HG03378 (cell line): ENCODE data around the gene PPIP5K2.

Experiments used
- ATAC-seq: cut with Tn5 transposase; IDR thresholded peaks from one replicate; pipeline ENCODE4 v1.9.1; 2021; ENCODE audit warnings: mild to moderate bottlenecking, moderate library complexity; ENCODE audit not compliant: unreplicated experiment

PPIP5K2 gene

GRCh38 chr5:103235891-103236290, 115.8 kb downstream of the PPIP5K2 start:
- no peak for ATAC-seq

DNA sequence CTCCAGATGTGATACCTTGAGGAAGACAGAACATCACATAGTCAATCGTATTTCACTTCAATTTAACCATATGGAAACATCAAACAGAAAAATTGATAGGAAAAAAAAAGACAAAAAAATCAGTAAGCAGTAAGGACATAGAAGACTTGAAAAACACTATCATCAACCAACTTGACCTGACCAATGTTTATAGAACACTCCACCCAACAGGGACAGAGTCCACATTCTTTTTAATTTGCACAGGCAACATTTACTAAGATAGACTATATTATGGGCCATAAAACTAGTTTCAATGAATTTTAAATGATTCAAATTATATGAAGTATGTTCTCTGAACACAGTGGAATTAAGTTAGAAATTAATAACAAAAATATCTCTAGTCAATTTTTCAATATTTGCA, 117.7 kb downstream of the PPIP5K2 start:
- no peak for ATAC-seq

DNA sequence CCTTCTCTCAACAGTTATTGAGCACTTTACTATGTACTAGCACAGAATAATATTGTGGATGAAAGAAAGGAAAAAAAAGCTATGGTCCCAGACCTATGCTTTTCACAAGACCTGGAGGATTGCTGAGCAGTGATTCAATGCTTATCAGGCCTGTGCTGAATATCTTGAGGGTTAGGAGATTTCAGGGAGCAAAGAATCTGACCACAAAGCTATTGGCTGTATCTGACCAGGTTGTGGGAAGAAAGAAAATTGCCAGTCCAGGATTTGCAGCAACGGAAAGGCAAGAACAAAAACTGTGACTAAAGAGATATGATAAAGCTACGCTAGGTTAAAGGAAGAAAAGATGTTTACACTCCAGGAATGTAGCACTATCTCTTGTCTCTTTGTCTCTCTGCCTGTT, 123.6 kb downstream of the PPIP5K2 start:
- ATAC-seq = no peak

DNA sequence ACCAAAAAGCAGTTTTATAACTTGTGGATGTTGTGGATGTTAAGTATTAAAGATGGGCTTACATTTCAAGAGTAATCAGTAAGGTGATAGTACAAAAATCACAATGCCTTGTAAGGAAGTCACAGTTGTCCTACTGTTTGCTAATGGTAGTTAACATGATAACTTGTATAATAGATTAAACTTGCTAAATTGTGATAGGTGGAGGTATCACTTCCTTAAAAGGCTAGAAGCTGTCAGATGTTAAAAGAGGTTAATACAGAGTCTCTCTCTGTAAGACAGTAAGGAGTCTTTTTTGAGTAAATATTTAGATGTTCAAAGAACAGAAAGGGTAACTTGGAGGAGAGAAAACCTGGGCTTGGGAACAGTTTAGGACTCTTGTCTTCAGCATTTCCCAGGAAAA, 124.3 kb downstream of the PPIP5K2 start:
- ATAC-seq = peak; percentile 54

DNA sequence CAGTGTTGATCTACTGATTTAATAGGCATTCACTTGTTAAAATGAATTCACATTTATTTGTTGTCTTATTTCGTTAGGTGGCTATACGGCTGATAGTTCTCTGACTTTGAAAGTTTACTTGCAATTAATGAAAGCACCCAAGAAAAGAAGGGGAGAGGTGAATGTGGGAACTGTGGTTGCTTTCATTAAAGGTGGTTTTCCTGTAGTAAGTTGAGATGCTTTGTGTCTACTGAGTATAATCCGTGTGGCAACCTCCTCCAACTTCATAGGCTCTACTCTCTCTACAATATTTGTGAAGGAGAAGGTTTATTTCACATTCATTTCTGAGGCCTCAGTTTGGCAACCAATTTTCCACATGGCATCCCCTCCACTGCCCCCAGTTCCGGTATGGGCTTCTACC, 125.7 kb downstream of the PPIP5K2 start:
- ATAC-seq = no peak

- peak; percentile 54 for ATAC-seq
These were observed 127.0 kb downstream of the PPIP5K2 start for GRCh38 chr5:103247118-103247517.

DNA sequence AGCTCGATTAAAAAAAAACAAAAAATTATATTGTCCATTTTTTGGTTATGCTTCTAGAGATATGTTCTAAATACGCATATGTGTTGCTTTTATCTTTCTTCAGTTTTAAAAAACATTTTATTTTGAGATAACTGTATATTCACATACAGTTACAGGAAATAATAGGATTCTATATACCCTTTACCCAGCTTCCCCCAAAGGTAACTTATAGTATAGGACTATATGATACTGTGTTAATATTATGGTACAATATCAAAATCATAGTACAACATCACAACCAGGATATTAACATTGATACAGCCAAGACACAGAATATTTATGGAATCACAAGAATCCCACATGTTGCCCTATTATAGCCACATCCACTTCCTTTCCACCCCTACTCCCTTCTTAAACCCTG, 129.0 kb downstream of the PPIP5K2 start:
- no peak for ATAC-seq

DNA sequence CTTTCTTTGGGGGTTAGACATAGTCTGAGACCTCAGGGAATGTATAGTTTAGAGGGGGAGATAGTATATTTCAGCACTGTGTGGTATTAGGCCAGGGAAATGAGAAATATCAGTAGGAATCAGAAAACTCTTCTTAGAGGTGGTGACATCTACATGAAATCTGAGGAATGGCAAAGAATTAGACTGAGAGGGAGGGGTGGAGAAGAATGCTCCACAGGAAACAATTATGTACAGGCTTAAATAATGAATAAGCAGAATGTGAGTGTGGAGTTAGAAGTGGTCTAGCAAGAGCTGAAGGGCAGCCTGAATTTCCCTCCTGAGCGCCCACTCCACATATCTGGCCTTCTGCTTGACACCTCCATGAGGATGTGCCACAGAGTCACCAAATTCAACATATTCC, 134.8 kb downstream of the PPIP5K2 start:
- ATAC-seq = no peak

DNA sequence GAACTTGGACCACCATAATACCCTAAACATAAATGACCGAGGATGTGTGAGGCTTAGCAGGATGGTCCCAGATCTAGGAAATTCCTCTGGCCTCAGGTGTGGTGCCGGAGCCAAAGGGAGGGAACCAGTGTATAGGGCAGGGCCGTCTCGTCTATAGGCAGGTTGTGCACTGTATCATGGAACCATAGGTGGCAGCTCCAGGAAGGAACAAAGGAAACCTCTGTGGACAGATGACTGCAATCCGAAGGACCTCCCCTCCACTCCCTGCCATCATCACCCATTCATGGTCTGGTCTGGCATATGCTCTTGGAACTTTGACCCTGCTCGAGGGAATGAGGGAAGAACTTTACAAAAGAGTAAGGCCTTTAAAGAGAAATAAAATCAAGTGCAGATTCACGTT, 135.6 kb downstream of the PPIP5K2 start:
- no peak for ATAC-seq

DNA sequence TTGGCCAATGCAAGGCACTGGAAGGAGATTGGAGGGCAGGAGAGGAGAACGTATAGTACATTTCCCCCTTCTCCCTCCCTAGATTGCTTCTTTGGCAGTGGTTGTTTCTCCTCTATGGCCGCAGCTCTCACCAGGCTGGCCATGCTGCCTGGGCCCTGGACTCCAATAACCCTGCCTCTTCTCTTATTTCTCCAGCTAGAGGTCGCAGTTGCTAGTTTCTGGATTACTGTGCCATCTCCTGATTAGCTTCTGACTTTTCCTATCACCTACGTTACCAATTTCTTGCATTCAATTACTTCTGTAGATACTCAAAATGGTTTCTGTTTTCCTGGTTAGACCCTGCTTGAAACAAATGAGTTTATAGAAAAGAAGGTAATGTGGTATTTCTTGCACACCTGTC, 136.1 kb downstream of the PPIP5K2 start:
- no peak for ATAC-seq

DNA sequence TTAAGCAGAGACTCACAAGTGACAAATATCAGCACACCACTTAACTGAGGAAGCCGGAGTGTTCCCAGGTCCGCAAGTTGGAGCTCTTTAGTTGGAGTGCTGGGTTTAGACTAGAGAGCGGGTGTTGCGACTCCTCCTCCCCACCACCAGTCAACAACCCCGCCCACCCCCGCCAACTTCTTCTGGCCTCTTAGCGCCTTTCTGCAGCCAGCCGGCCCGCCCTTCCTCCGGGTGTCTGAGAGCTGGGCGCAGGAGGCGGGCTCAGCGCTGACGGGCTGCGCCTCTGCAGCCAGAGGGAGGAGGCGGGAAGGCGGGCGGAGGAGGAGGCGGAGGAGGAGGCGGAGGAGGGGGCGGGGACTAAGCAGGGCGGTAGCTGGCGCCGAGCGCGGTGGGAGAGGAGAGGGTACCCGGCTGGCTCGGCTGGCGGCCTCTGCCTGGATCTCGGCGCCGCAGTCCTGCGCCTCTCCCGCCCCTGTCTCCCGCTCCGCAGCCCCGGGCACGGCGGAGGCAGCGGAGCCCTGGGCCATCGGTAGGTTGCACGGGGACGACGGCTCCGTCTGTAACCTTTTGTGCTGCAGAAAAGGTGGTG, 138.4 kb downstream of the PPIP5K2 start, which contains the start of gene MACIR:
MACIR (plus strand) TSS at position 396 of the 589 bp plus-strand sequence. CDS start 17,157 bp downstream, outside the sequence.
- peak; percentile 42 for ATAC-seq

GRCh38 chr5:103258957-103259704, 139.0 kb downstream of the PPIP5K2 start:
- peak; percentile 24 for ATAC-seq

- no peak for ATAC-seq
These were observed 139.7 kb downstream of the PPIP5K2 start for GRCh38 chr5:103259705-103260355.

- peak; percentile 79 for ATAC-seq
These were observed 140.8 kb downstream of the PPIP5K2 start for GRCh38 chr5:103260951-103261350.
